Panc1 (cell line): ENCODE measurements around the gene SCAMP5. TPM values are rescaled to one million over a fixed set of nuclear protein-coding genes. Genes with fewer than 3 reads are reported as not detected.

Experiments
- ATAC-seq: fragments of 200-7000 bp; cut with Tn5 transposase; 2 replicates; pipeline ENCODE4 v1.9.1; 2020; ENCODE audit warnings: mild to moderate bottlenecking, moderate library complexity
- BruUV-seq: library from RNA; stranded (reverse); fragments of 400-500 nt; replicated peaks from 2 replicates; lab custom pipeline; 2021; lab: Mats Ljungman, UMichigan
- CTCF ChIA-PET: fragments of 300-600 bp; sonication (Branson Sonifier 250); formaldehyde crosslinking; loops from one replicate; lab custom pipeline; 2022; ENCODE audit warnings: antibody characterized with exemption; lab: Charles Lee
- POLR2A ChIA-PET: fragments of 300-600 bp; sonication (Branson Sonifier 250); formaldehyde crosslinking; loops from one replicate; lab custom pipeline; 2022; ENCODE audit warnings: antibody characterized with exemption; lab: Charles Lee
- DNase-seq: peaks from one replicate; pipeline ENCODE4 v3.0.0-alpha.2; 2010; ENCODE audit warnings: low read depth, low spot score
- H3K27ac ChIP-seq: 2 replicates; pipeline ENCODE4 v1.5.1; 2011; ENCODE audit warnings: mild to moderate bottlenecking, low read length, inconsistent platforms
- H3K27me3 ChIP-seq: fragments of 200-500 bp; sonication (Bioruptor generic); 2 replicates; pipeline ENCODE4 v1.6.0; 2014; ENCODE audit warnings: low read length, inconsistent platforms; ENCODE audit not compliant: control insufficient read depth, insufficient read depth
- H3K36me3 ChIP-seq: fragments of 200-500 bp; sonication (Bioruptor generic); 2 replicates; pipeline ENCODE4 v1.5.1; 2014; ENCODE audit warnings: inconsistent platforms, mild to moderate bottlenecking, low read length, moderate library complexity; ENCODE audit not compliant: control insufficient read depth, insufficient read depth
- H3K4me1 ChIP-seq: 2 replicates; pipeline ENCODE4 v1.5.1; 2011; ENCODE audit warnings: inconsistent platforms, mild to moderate bottlenecking, low read length, moderate library complexity; ENCODE audit not compliant: control insufficient read depth, insufficient read depth
- H3K4me3 ChIP-seq, 2 experiments: 2 replicates each; pipeline ENCODE4 v1.5.1; 2011 to 2012; ENCODE audit warnings: low read depth in 2 of 2, low read length in 2 of 2, mild to moderate bottlenecking in 2 of 2, inconsistent platforms in 1 of 2, moderate library complexity in 1 of 2
- H3K9me3 ChIP-seq: fragments of 200-500 bp; sonication (Bioruptor generic); 2 replicates; pipeline ENCODE4 v1.5.1; 2014; ENCODE audit warnings: low read depth, mild to moderate bottlenecking, inconsistent platforms, low read length, moderate library complexity; ENCODE audit not compliant: control insufficient read depth, insufficient read depth
- CTCF ChIP-seq: fragments of 450-650 bp; IDR thresholded peaks from 2 replicates; pipeline ENCODE4 v1.5.1; 2017; ENCODE audit warnings: mild to moderate bottlenecking
- POLR2AphosphoS5 ChIP-seq: IDR thresholded peaks from 2 replicates; pipeline ENCODE4 v1.6.1; 2012; ENCODE audit warnings: mild to moderate bottlenecking, low read depth, low read length, moderate library complexity
- REST ChIP-seq, 2 experiments: IDR thresholded peaks; 2 replicates each; pipeline ENCODE4 v1.6.1; 2011 to 2012; ENCODE audit warnings: low read depth in 2 of 2, control low read depth in 1 of 2, low read length in 1 of 2, mild to moderate bottlenecking in 1 of 2, moderate library complexity in 1 of 2; ENCODE audit not compliant: insufficient read depth in 1 of 2
- SIN3A ChIP-seq: IDR thresholded peaks from 2 replicates; pipeline ENCODE4 v1.6.1; 2012; ENCODE audit warnings: low read depth, mild to moderate bottlenecking, low read length, moderate library complexity, borderline replicate concordance; ENCODE audit not compliant: insufficient read depth
- TCF7L2 ChIP-seq: IDR thresholded peaks from 2 replicates; pipeline ENCODE4 v1.6.1; 2011; ENCODE audit warnings: mild to moderate bottlenecking, low read depth, low read length, inconsistent platforms
- in situ Hi-C: cut with HindIII; loops from 2 replicates; pipeline ENCODE4 v1.10.0; 2016; ENCODE audit warnings: low sequenced_read_pairs, low pct_unique_long_range_greater_than_20kb
- intact Hi-C: fragments of 100-400 bp; cut with micrococcal nuclease; formaldehyde crosslinking; loops from one replicate; pipeline ENCODE4 v1.10.0; 2022; ENCODE audit not compliant: unreplicated experiment
- total RNA-seq: library from RNA; stranded (reverse); gene quantifications from one replicate; pipeline ENCODE4 v1.2.1, GENCODE V29; 2021; ENCODE audit not compliant: unreplicated experiment

SCAMP5 gene
- total RNA-seq, 1 experiment from 2014 or later = 11.2 TPM

- ATAC-seq = no peak
- in situ Hi-C loops = no loop called here
- intact Hi-C loops = no loop called here
- no peak for TF ChIP-seq TCF7L2
- no peak for TF ChIP-seq SIN3A
- no peak for TF ChIP-seq REST (IDR thresholded peaks at IDR 0.05; ENCODE audit: insufficient read depth in 1 of 2, low read depth in 2 of 2, low read length in 1 of 2)
- TF ChIP-seq CTCF = no peak
- no peak for TF ChIP-seq POLR2AphosphoS5
- no peaks in the 10 kb centered on the region; the same call in 1 of the 2 replicates for H3K4me1 ChIP-seq
- no peak for DNase-seq
- CTCF ChIA-PET = no interaction called here
- no peak overlapping the region for H3K27ac ChIP-seq
- H3K27me3 ChIP-seq = no peaks in the 10 kb centered on the region
- H3K9me3 ChIP-seq = no peaks in the 10 kb centered on the region
- POLR2A ChIA-PET = no interaction called here
- no TSS peak for BruUV-seq
- no peaks in the 10 kb centered on the region for H3K36me3 ChIP-seq
- no peak overlapping the region for H3K4me3 ChIP-seq
Measured at GRCh38 chr15:75062706-75063105, 67.3 kb downstream of the SCAMP5 start.

GRCh38 chr15:75063338-75063737 is 68.0 kb downstream of the SCAMP5 start:
- ChIA-PET CTCF (no interaction called here), POLR2A (no interaction called here)
- DNase-seq (no peak), ATAC-seq (no peak)
- no TSS peak for BruUV-seq
- H3K4me3 ChIP-seq = no peak overlapping the region
- TF ChIP-seq POLR2AphosphoS5 (no peak), TCF7L2 (no peak), REST (IDR thresholded peaks at IDR 0.05; ENCODE audit: insufficient read depth in 1 of 2, low read depth in 2 of 2, low read length in 1 of 2) (no peak), CTCF (no peak), SIN3A (no peak)
- no peak overlapping the region for H3K27ac ChIP-seq
- H3K36me3 ChIP-seq = no peaks in the 10 kb centered on the region
- intact Hi-C loops = no loop called here
- in situ Hi-C loops = no loop called here
- H3K9me3 ChIP-seq = no peaks in the 10 kb centered on the region
- H3K4me1 ChIP-seq = no peaks in the 10 kb centered on the region; the same call in 1 of the 2 replicates
- no peaks in the 10 kb centered on the region for H3K27me3 ChIP-seq
